Testis (tissue), 2 donors: ENCODE measurements around the gene NRAP.

ENCODE experiments used
- POLR2A ChIP-seq: fragments of 450-650 bp; IDR thresholded peaks from one replicate; pipeline ENCODE4 v1.6.1; 2017; ENCODE audit warnings: antibody characterized with exemption, mild to moderate bottlenecking, moderate library complexity
- TF ChIP-seq, protein P1 (sequence below), 3 experiments: fragments of 450-650 bp in 2 of 3; fragments of 200-600 bp in 1 of 3; sonication (generic) in 1 of 3; IDR thresholded peaks; one replicate each; pipeline ENCODE4 v1.5.1; 2016 to 2019; ENCODE audit warnings: antibody characterized with exemption in 3 of 3, mild to moderate bottlenecking in 2 of 3, moderate library complexity in 1 of 3

DNA sequence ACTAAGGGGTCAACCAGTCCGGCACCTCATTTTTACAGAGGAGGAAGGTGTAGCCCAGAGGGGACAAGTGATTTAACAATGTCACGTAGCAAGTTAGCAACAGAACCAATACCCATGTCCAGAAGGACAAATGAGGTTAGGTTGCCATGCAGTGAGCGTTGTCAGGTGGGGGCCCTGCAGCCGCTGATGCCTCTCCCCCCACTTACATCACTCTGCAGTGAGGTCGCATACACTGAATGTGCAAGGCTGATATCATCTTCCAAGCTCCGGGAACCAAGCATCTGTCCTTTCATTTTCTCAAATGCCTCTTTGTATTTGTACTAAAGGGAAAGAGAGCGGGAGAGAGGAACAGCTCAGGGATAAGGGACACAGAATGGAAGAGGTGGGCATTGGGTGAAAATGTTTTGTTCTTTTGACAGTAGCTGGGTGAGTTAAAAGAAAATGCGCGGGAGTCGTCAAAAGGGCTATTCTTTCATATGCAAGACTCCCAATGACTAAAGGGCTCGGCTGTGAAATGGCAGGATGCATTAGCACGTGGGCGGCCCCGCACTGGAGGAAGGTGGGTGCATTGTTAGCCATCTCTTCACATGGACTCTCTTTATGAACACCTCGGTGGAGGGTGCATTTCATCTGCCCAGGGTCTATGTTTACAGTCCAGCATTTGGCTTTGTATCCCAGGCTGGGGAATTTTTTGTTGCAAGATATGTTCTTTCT lies 49.7 kb downstream of the NRAP start:
- TF ChIP-seq, protein P1, sequence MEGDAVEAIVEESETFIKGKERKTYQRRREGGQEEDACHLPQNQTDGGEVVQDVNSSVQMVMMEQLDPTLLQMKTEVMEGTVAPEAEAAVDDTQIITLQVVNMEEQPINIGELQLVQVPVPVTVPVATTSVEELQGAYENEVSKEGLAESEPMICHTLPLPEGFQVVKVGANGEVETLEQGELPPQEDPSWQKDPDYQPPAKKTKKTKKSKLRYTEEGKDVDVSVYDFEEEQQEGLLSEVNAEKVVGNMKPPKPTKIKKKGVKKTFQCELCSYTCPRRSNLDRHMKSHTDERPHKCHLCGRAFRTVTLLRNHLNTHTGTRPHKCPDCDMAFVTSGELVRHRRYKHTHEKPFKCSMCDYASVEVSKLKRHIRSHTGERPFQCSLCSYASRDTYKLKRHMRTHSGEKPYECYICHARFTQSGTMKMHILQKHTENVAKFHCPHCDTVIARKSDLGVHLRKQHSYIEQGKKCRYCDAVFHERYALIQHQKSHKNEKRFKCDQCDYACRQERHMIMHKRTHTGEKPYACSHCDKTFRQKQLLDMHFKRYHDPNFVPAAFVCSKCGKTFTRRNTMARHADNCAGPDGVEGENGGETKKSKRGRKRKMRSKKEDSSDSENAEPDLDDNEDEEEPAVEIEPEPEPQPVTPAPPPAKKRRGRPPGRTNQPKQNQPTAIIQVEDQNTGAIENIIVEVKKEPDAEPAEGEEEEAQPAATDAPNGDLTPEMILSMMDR (IDR thresholded peaks at IDR 0.05): no peak
- TF ChIP-seq POLR2A: no peak
